Measurements from ENCODE around the gene LRMDA. TPM values are rescaled to one million over a fixed set of nuclear protein-coding genes. Genes with fewer than 3 reads are reported as not detected.

Gene LRMDA
- total and polyA plus RNA-seq, 10 of the 15 experiments (the other 5 are each of a cell fraction or from before 2014, with no cell fraction given) = 0.07 to 0.54 (median 0.29) TPM; not detected in 4

GRCh38 chr10:75424571-75424970, 6.9 kb upstream of the LRMDA start (continued):
- no peak for TF ChIP-seq TCF12 (IDR thresholded peaks at IDR 0.05; ENCODE audit: low read depth, low read length)
- TF ChIP-seq EGR1 (IDR thresholded peaks at IDR 0.05; ENCODE audit: borderline replicate concordance in 1 of 2, low read depth in 2 of 2, low read length in 2 of 2) = no peak
- no peak for TF ChIP-seq HCFC1 (IDR thresholded peaks at IDR 0.05; ENCODE audit: low read length)
- TF ChIP-seq HDGF (IDR thresholded peaks at IDR 0.05) = no peak
- no peak for TF ChIP-seq CBX3 (IDR thresholded peaks at IDR 0.05; ENCODE audit: borderline replicate concordance, low read depth)
- no peak for TF ChIP-seq KAT2A (conservative IDR thresholded peaks at IDR 0.05; ENCODE audit: control insufficient read depth, low read depth, low read length)
- TF ChIP-seq JUND (IDR thresholded peaks at IDR 0.05; ENCODE audit: low read depth, low read length) = no peak
- TF ChIP-seq SMAD1 (IDR thresholded peaks at IDR 0.05; ENCODE audit: low read depth, partially characterized antibody) = no peak
- TF ChIP-seq NKRF (conservative IDR thresholded peaks at IDR 0.05) = no peak

- H3K4me2 ChIP-seq (ENCODE audit: control insufficient read depth, insufficient read depth) = no peak overlapping the region
- RAD21 ChIA-PET (ENCODE audit: unreplicated experiment) = interaction anchor here (0.8 kb wide), 1 partner anchor 607 kb away, joined by 3 read pairs; no protein-coding TSS in a partner anchor
- 40% methylated on average over 6 of the region's 6 CpGs for WGBS (ENCODE audit: insufficient coverage, insufficient replicate concordance, low lambda C conversion rate, missing lambda C conversion rate)
- POLR2A ChIA-PET = no interaction called here
- CTCF ChIA-PET = no interaction called here
- no peaks in the 10 kb centered on the region for H3K9me3 ChIP-seq (replicated peaks; ENCODE audit: control insufficient read depth, insufficient read depth, low read length)
- no peak overlapping the region for H3K27ac ChIP-seq (ENCODE audit: control insufficient read depth, insufficient read depth)
- H4K20me1 ChIP-seq (ENCODE audit: control insufficient read depth, insufficient read depth) = no peaks in the 10 kb centered on the region
- no peaks in the 10 kb centered on the region for H3K36me3 ChIP-seq (ENCODE audit: control insufficient read depth in 2 of 2, insufficient read depth in 2 of 2, low read length in 1 of 2)
- TF ChIP-seq BCL11A (IDR thresholded peaks at IDR 0.05; ENCODE audit: low read depth, low read length) (no peak), SPI1 (IDR thresholded peaks at IDR 0.05; ENCODE audit: borderline replicate concordance, insufficient read depth, low read depth, low read length) (no peak), TBL1XR1 (IDR thresholded peaks at IDR 0.05; ENCODE audit: low read depth, low read length) (no peak)
- no peak overlapping the region for H3K4me3 ChIP-seq
- H3K27me3 ChIP-seq (replicated peaks in 1 of 2; ENCODE audit: control insufficient read depth in 2 of 2, insufficient read depth in 2 of 2, low read length in 1 of 2) = no peaks in the 10 kb centered on the region
- SMC1A ChIA-PET (ENCODE audit: uncharacterized antibody, unreplicated experiment) = interaction anchor here (0.9 to 1.8 kb wide), 6 partner anchors 9 to 22 kb away, joined by 4 to 7 read pairs (median 4); no protein-coding TSS in a partner anchor
- ATAC-seq (no peak), FAIRE-seq (no peak), DNase-seq (ENCODE audit: low read depth, low spot score) (no peak)
- H3K9ac ChIP-seq (ENCODE audit: control insufficient read depth, insufficient read depth, low read length) = no peak overlapping the region
- BruUV-seq (replicated peaks) = no TSS peak
- no peaks in the 10 kb centered on the region for H3K79me2 ChIP-seq (ENCODE audit: control insufficient read depth, insufficient read depth, low read length)
- H3K4me1 ChIP-seq (ENCODE audit: control insufficient read depth, insufficient read depth, low read length) = no peaks in the 10 kb centered on the region
- intact Hi-C loops (cut with micrococcal nuclease; ENCODE audit: unreplicated experiment) = no loop called here
- H2AFZ ChIP-seq (ENCODE audit: control insufficient read depth, low read depth, low read length) = no peak overlapping the region
- in situ Hi-C loops (cut with MboI) = no loop called here
Observed at GRCh38 chr10:75425291-75426079, 5.9 kb upstream of the LRMDA start.

Data from GM12878 (cell line).